DND-41 (cell line): Measurements from ENCODE around the gene NAGA.

ENCODE experiments used
- EZH2 ChIP-seq: IDR thresholded peaks from 3 replicates; pipeline ENCODE4 v1.6.1; 2012; ENCODE audit warnings: borderline replicate concordance, low read depth, mild to moderate bottlenecking, moderate library complexity, low read length, inconsistent platforms; ENCODE audit not compliant: severe bottlenecking
- TF ChIP-seq, protein P1 (sequence below): IDR thresholded peaks from 2 replicates; pipeline ENCODE4 v1.5.1; 2012; ENCODE audit warnings: borderline replicate concordance, low read length, moderate library complexity, mild to moderate bottlenecking; ENCODE audit not compliant: poor library complexity, severe bottlenecking; ENCODE audit errors: extremely low read depth

DNA sequence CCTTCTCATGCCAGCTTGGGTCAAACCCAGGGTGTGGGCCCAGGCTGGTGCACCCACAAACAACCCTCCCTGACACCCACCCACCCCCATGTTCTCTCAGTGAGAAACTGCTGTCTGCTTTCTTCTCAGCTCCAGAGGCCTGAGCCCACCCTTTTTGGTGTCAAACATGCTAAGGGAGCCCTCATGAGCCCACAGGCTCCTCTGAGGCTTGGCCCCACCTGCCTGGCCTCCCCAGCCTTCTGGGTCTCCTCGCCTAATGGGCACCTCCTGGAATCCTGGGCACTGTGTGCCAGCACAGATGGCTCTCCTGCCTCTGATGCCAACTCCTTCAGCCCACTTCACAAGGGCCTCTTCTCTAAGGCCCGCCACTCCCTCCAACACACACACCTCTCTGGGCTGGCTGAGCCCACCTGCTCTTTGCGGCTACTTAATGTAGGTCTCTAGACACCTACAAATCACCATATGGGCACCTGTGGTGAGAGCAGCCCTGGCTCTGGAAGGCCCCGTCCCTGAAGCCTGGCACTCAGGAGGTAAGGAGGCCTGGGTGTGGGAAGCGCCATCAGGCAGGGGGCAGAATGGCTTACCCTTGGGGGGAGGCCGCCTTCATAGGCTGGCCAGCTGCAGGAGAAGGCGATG lies 4.4 kb downstream of the NAGA start:
- TF ChIP-seq, protein P1, sequence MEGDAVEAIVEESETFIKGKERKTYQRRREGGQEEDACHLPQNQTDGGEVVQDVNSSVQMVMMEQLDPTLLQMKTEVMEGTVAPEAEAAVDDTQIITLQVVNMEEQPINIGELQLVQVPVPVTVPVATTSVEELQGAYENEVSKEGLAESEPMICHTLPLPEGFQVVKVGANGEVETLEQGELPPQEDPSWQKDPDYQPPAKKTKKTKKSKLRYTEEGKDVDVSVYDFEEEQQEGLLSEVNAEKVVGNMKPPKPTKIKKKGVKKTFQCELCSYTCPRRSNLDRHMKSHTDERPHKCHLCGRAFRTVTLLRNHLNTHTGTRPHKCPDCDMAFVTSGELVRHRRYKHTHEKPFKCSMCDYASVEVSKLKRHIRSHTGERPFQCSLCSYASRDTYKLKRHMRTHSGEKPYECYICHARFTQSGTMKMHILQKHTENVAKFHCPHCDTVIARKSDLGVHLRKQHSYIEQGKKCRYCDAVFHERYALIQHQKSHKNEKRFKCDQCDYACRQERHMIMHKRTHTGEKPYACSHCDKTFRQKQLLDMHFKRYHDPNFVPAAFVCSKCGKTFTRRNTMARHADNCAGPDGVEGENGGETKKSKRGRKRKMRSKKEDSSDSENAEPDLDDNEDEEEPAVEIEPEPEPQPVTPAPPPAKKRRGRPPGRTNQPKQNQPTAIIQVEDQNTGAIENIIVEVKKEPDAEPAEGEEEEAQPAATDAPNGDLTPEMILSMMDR, result no peak
- TF ChIP-seq EZH2, result no peak
